Smooth muscle cell (in vitro differentiated cells): ENCODE data around the gene WDFY2. TPM values are rescaled to one million over a fixed set of nuclear protein-coding genes. Genes with fewer than 3 reads are reported as not detected.

Experiments used
- DNase-seq: peaks from one replicate; lab custom pipeline; 2025; ENCODE audit not compliant: unreplicated experiment; lab: John Stamatoyannopoulos, UW
- H2AFZ ChIP-seq: fragments of 200-600 bp; sonication (generic); 2 replicates; pipeline ENCODE4 v1.6.0; 2016; ENCODE audit warnings: antibody characterized with exemption, low read depth, mild to moderate bottlenecking
- H3F3A ChIP-seq: fragments of 200-600 bp; sonication (generic); 2 replicates; pipeline ENCODE4 v1.6.0; 2017; ENCODE audit warnings: antibody characterized with exemption, low read depth
- H3K27ac ChIP-seq: fragments of 200-600 bp; sonication (generic); 2 replicates; pipeline ENCODE4 v1.5.1; 2016; ENCODE audit warnings: low read depth, mild to moderate bottlenecking
- H3K27me3 ChIP-seq: fragments of 200-600 bp; sonication (generic); 2 replicates; pipeline ENCODE4 v1.6.1; 2016; ENCODE audit warnings: low read depth, mild to moderate bottlenecking
- H3K36me3 ChIP-seq: fragments of 200-600 bp; sonication (generic); 2 replicates; pipeline ENCODE4 v1.5.1; 2016; ENCODE audit warnings: low read depth
- H3K4me1 ChIP-seq: fragments of 200-600 bp; sonication (generic); 2 replicates; pipeline ENCODE4 v1.5.1; 2016; ENCODE audit warnings: low read depth
- H3K4me2 ChIP-seq: fragments of 200-600 bp; sonication (generic); 2 replicates; pipeline ENCODE4 v1.6.0; 2016; ENCODE audit warnings: mild to moderate bottlenecking
- H3K4me3 ChIP-seq: fragments of 200-600 bp; sonication (generic); 2 replicates; pipeline ENCODE4 v1.5.1; 2016; ENCODE audit warnings: mild to moderate bottlenecking
- H3K79me2 ChIP-seq: fragments of 200-600 bp; sonication (generic); 2 replicates; pipeline ENCODE4 v1.6.0; 2016; ENCODE audit warnings: low read depth, mild to moderate bottlenecking
- H3K9ac ChIP-seq: fragments of 200-600 bp; sonication (generic); 2 replicates; pipeline ENCODE4 v1.6.0; 2016; ENCODE audit warnings: low read depth
- H3K9me3 ChIP-seq: fragments of 200-600 bp; sonication (generic); replicated peaks from 2 replicates; pipeline ENCODE4 v1.5.1; 2016; ENCODE audit warnings: low read depth
- H4K20me1 ChIP-seq: fragments of 200-600 bp; sonication (generic); 2 replicates; pipeline ENCODE4 v1.6.0; 2016; ENCODE audit warnings: low read depth
- CTCF ChIP-seq: fragments of 200-600 bp; sonication (generic); IDR thresholded peaks from 2 replicates; pipeline ENCODE4 v1.5.1; 2017; ENCODE audit warnings: borderline replicate concordance, mild to moderate bottlenecking, antibody characterized with exemption; ENCODE audit not compliant: insufficient read depth, poor library complexity, severe bottlenecking
- WGBS: methylation state at CpG from one replicate; pipeline ENCODE4 v1.1.7; 2016; ENCODE audit warnings: low lambda C conversion rate; 5-methylcytosine and 5-hydroxymethylcytosine counted together
- polyA plus RNA-seq: library from polyadenylated mRNA; unstranded; fragments of >200 nt; fragmentation: Nextera tagmentation; extraction: Ambion mirVana; gene quantifications from 2 replicates; pipeline ENCODE4 v1.2.1, GENCODE V29; 2016
- total RNA-seq: library from RNA; depleted of rRNA; stranded (reverse); fragments of >200 nt; gene quantifications from 2 replicates; pipeline ENCODE4 v1.2.3, GENCODE V29; 2014

Gene WDFY2
- total and polyA plus RNA-seq, 2 experiments from 2014 or later = 6.6 to 13.7 TPM

GRCh38 chr13:51726446-51727193, 142.4 kb downstream of the WDFY2 start:
- Histone ChIP-seq H3K4me2 (peak overlapping the region; percentile 54), H3K4me1 (peaks cover 21% of the 10 kb centered on the region), H3K79me2 (no peaks in the 10 kb centered on the region), H3K36me3 (no peaks in the 10 kb centered on the region), H3K27me3 (no peaks in the 10 kb centered on the region), H3K4me3 (no peak overlapping the region), H3K9ac (peak overlapping the region; percentile 13), H2AFZ (no peak overlapping the region), H3K27ac (peak overlapping the region; percentile 100), H4K20me1 (no peaks in the 10 kb centered on the region), H3F3A (peaks cover 42% of the 10 kb centered on the region), H3K9me3 (no peaks in the 10 kb centered on the region)
- no peak for TF ChIP-seq CTCF
- 36% methylated on average over 3 of the region's 3 CpGs for WGBS
- DNase-seq = no peak

DNA sequence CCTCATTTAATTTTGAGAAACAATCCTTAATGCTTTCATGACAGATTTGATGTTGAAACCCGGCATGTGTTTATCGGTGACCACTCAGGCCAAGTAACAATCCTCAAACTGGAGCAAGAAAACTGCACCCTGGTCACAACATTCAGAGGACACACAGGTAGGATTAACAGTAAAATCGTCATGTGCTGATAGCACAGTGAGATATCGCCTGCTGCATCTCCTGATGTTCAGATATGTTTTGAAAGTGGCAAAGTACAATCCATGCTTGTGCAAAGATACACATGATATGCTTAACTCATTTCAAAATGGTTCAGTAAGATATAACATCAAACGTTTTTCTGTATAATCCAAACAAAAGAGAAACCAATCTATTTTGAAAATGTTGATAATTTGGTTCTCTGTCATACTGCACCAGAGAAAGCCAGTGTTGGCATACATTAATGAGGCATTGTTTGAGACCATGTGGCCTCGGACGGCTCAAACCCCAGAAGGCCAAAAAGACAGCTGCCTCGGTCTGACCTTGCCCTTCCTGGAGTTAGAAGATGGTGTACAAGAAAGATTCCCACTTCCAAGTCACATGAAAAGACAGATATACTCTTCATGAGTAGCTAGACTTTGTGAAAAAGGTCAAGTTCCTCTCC, 143.5 kb downstream of the WDFY2 start:
- 91% methylated on average over 8 of the region's 8 CpGs for WGBS
- Histone ChIP-seq H3K4me2 (peak overlapping the region; percentile 88), H3K27ac (peak overlapping the region; percentile 100)

DNA sequence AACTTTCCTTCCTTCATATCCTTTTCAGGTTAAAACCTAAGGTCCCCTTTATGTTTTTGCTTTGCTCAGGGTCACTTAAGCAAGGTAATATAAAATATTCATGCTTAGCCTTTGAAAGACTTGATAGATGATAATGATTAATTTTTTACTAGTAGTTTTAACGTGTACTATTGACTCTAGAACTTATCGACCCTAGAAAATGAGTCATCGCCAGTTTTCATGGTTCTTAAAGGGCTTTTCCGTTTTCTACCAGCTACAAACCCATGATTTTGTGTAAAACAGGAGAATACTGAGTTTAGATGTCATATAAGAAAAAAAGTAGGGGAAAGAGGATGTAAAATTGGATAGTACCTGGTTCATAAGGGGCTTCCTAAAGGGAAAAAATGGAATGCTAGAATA, 144.0 kb downstream of the WDFY2 start:
- Histone ChIP-seq H2AFZ (no peak overlapping the region), H3K4me3 (no peak overlapping the region), H3K4me1 (peaks cover 22% of the 10 kb centered on the region), H4K20me1 (no peaks in the 10 kb centered on the region), H3K27ac (peak overlapping the region; percentile 100), H3K79me2 (no peaks in the 10 kb centered on the region), H3K36me3 (no peaks in the 10 kb centered on the region), H3K4me2 (peak overlapping the region; percentile 88), H3K9me3 (no peaks in the 10 kb centered on the region), H3K27me3 (no peaks in the 10 kb centered on the region), H3K9ac (peak overlapping the region; percentile 95), H3F3A (peaks cover 42% of the 10 kb centered on the region)
- no peak for DNase-seq
- no peak for TF ChIP-seq CTCF
- 74% methylated on average over 4 of the region's 4 CpGs for WGBS

More for the DNA sequence above, 143.5 kb downstream of the WDFY2 start:
- Histone ChIP-seq H3K4me3 (no peak overlapping the region), H3F3A (peaks cover 42% of the 10 kb centered on the region), H3K4me1 (peaks cover 22% of the 10 kb centered on the region), H3K9me3 (no peaks in the 10 kb centered on the region), H3K27me3 (no peaks in the 10 kb centered on the region), H2AFZ (no peak overlapping the region), H3K9ac (no peak overlapping the region), H4K20me1 (no peaks in the 10 kb centered on the region), H3K79me2 (no peaks in the 10 kb centered on the region), H3K36me3 (no peaks in the 10 kb centered on the region)
- no peak for DNase-seq
- no peak for TF ChIP-seq CTCF
